Brain microvascular endothelial cell (primary cell): ENCODE results near the gene GLCCI1.

ENCODE experiments used
- DNase-seq: peaks from one replicate; pipeline ENCODE4 v3.0.0-alpha.2; 2020
- H3K27ac ChIP-seq: fragments of 250-450 bp; sonication (Bioruptor Pico); 2 replicates; pipeline ENCODE4 v1.5.1; 2020; ENCODE audit warnings: mild to moderate bottlenecking, moderate library complexity
- H3K27me3 ChIP-seq: fragments of 250-450 bp; sonication (Bioruptor Pico); replicated peaks from 2 replicates; pipeline ENCODE4 v1.5.1; 2020; ENCODE audit warnings: mild to moderate bottlenecking
- H3K36me3 ChIP-seq: fragments of 250-450 bp; sonication (Bioruptor Pico); replicated peaks from 2 replicates; pipeline ENCODE4 v1.5.1; 2020; ENCODE audit warnings: mild to moderate bottlenecking
- H3K4me3 ChIP-seq: 2 replicates; pipeline ENCODE4 v1.5.1; 2011; ENCODE audit warnings: low read depth, mild to moderate bottlenecking, control low read depth, low read length, moderate library complexity
- CTCF ChIP-seq: IDR thresholded peaks from 2 replicates; pipeline ENCODE4 v1.5.1; 2011; ENCODE audit warnings: low read depth, mild to moderate bottlenecking, moderate library complexity, low read length, control low read depth, inconsistent platforms; ENCODE audit errors: missing control alignments
- in situ Hi-C: cut with HindIII; loops from 2 replicates; pipeline ENCODE4 v1.10.0; 2017; ENCODE audit warnings: low sequenced_read_pairs, low pct_ligation_motif_present

Gene GLCCI1

DNA sequence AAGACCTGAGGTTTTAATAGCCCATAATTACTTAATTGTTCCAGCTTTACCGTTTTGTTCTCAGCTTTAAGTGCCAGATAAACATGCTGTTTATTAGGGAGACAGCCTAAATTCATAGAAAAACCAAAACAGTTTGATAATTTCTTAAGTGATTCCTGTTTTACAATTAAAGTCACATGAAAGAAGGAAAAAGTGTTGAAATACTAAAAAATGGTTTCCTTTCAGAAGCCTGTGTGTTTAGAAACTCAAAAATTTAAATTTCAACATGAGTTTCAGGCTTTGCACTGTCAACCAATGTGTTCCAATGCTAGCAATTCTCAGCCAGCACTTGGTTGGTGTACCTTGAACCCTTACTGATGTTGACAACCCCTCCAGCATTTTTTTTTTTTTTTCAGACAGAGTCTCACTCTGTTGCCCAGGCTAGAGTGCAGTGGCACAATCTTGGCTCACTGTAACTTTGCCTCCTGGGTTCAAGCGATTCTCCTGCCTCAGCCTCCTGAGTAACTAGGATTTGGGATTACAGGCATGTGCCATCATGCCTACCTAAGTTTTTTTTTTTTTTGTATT lies 158.1 kb downstream of the GLCCI1 start:
- Histone ChIP-seq H3K27ac (no peak overlapping the region), H3K4me3 (no peak overlapping the region), H3K27me3 (no peaks in the 10 kb centered on the region), H3K36me3 (no peaks in the 10 kb centered on the region)
- in situ Hi-C loops, result no loop called here
- TF ChIP-seq CTCF, result no peak
- no peak for DNase-seq

GRCh38 chr7:8128449-8129317 lies 160.1 kb downstream of the GLCCI1 start:
- DNase-seq, result no peak
- no peak for TF ChIP-seq CTCF
- H3K27ac ChIP-seq, result no peak overlapping the region

GRCh38 chr7:8129318-8129659 lies 160.7 kb downstream of the GLCCI1 start:
- TF ChIP-seq CTCF, result no peak
- Histone ChIP-seq H3K27ac (no peak overlapping the region), H3K36me3 (no peaks in the 10 kb centered on the region), H3K4me3 (no peak overlapping the region), H3K27me3 (no peaks in the 10 kb centered on the region)
- in situ Hi-C loops, result no loop called here
- no peak for DNase-seq

More at GRCh38 chr7:8128449-8129317, 160.1 kb downstream of the GLCCI1 start:
- no peak overlapping the region for H3K4me3 ChIP-seq
- in situ Hi-C loops, result no loop called here
- H3K36me3 ChIP-seq, result no peaks in the 10 kb centered on the region
- H3K27me3 ChIP-seq, result no peaks in the 10 kb centered on the region

- no peak overlapping the region for H3K4me3 ChIP-seq
- in situ Hi-C loops, result no loop called here
- H3K27me3 ChIP-seq, result no peaks in the 10 kb centered on the region
- no peak overlapping the region for H3K27ac ChIP-seq
- no peaks in the 10 kb centered on the region for H3K36me3 ChIP-seq
- no peak for TF ChIP-seq CTCF
- DNase-seq, result no peak
Measured at GRCh38 chr7:8130663-8131062, 162.1 kb downstream of the GLCCI1 start.

DNA sequence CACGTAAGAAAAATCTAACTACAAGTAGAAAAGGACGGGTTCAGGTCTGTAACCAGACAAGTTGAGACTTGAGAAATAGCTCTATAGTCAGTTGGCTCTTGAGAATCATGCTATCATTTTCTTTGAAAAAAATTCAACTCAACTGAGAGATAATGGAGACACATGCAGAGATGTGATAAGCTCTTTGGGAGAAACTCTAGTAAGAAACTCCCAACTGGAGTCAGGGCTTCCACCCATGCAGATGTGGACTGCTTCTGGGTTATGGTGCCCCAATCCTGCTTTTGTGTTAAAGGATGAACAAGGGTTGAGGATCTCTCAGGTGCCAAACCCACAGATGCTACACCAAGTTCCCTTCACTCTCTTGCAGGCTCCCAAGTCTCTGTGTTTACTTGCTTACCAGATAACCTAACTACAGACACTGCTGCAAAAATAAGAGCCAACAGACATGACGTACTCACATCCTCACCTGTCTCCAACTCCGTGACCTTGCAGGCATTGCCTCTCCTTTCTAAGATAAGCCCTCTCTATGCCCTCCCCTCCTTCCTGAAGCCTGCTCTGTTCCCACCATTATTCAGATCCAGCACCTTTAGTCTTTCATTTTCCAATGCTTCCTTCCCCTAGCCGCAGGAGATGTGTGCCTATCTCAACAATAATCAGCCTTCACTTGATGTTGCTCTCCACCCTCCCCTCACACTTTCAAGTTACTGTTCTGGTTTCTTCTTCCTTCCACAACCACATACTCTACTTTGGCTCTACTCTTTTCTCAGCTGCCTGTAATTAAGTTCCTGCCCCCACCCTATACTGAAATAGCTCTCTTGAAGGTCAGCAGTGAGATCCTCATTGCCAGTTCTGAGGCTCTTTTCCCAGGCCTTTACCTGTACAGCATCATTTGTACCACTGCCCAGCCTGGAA lies 163.4 kb downstream of the GLCCI1 start:
- DNase-seq, result no peak

More for the DNA sequence above, 163.4 kb downstream of the GLCCI1 start:
- in situ Hi-C loops, result no loop called here
- Histone ChIP-seq H3K36me3 (no peaks in the 10 kb centered on the region), H3K27me3 (no peaks in the 10 kb centered on the region), H3K27ac (no peak overlapping the region), H3K4me3 (no peak overlapping the region)
- TF ChIP-seq CTCF, result no peak
